Measurements from ENCODE around the gene LPP.

LPP gene

GRCh38 chr3:188877381-188877780 is 723.4 kb downstream of the LPP start:
- DNase-seq: no peak

GRCh38 chr3:188878076-188878475 is 724.1 kb downstream of the LPP start:
- no peak for DNase-seq

GRCh38 chr3:188881954-188882641 is 728.1 kb downstream of the LPP start:
- DNase-seq: no peak

- DNase-seq: no peak
These were observed 730.5 kb downstream of the LPP start for GRCh38 chr3:188884299-188885043.

GRCh38 chr3:188888321-188889053 is 734.5 kb downstream of the LPP start:
- DNase-seq: no peak

GRCh38 chr3:188889054-188889491 is 735.1 kb downstream of the LPP start:
- DNase-seq: no peak

- DNase-seq: no peak
These were observed 736.8 kb downstream of the LPP start for GRCh38 chr3:188890572-188891270.

- no peak for DNase-seq
These were observed 745.9 kb downstream of the LPP start for GRCh38 chr3:188899881-188900280.

GRCh38 chr3:188900421-188900951 is 746.5 kb downstream of the LPP start:
- DNase-seq: no peak

- DNase-seq: no peak
These were observed 747.2 kb downstream of the LPP start for GRCh38 chr3:188901126-188901525.

- DNase-seq: no peak
These were observed 747.8 kb downstream of the LPP start for GRCh38 chr3:188901671-188902287.

- no peak for DNase-seq
These were observed 750.7 kb downstream of the LPP start for GRCh38 chr3:188904670-188905069.

- no peak for DNase-seq
These were observed 751.6 kb downstream of the LPP start for GRCh38 chr3:188905547-188905946.

GRCh38 chr3:188906236-188906635 is 752.3 kb downstream of the LPP start:
- DNase-seq: no peak

- no peak for DNase-seq
These were observed 754.3 kb downstream of the LPP start for GRCh38 chr3:188908002-188908850.

GRCh38 chr3:188911026-188911850 is 757.3 kb downstream of the LPP start:
- no peak for DNase-seq

- DNase-seq: no peak
These were observed 759.1 kb downstream of the LPP start for GRCh38 chr3:188913084-188913483.

- DNase-seq: no peak
These were observed 760.6 kb downstream of the LPP start for GRCh38 chr3:188914552-188914951.

- DNase-seq: no peak
These were observed 761.2 kb downstream of the LPP start for GRCh38 chr3:188915127-188915526.

GRCh38 chr3:188916934-188917401 is 763.0 kb downstream of the LPP start:
- no peak for DNase-seq
